BJ (cell line): ENCODE measurements around the gene SELENOS. TPM values are rescaled to one million over a fixed set of nuclear protein-coding genes. Genes with fewer than 3 reads are reported as not detected.

Experiments used
- CTCF ChIA-PET: fragments of 350-600 bp; formaldehyde crosslinking; extraction: SDS; loops from one replicate; lab custom pipeline; 2021; ENCODE audit warnings: antibody characterized with exemption, inconsistent platforms; lab: Yijun Ruan, JAX
- POLR2A ChIA-PET: fragments of 300-600 bp; sonication (Branson Sonifier 250); formaldehyde crosslinking; extraction: SDS; loops from one replicate; lab custom pipeline; 2021; ENCODE audit warnings: antibody characterized with exemption; lab: Charles Lee
- DNase-seq: peaks from one replicate; pipeline ENCODE4 v3.0.0-alpha.2; 2011; ENCODE audit warnings: low read depth
- H3K27me3 ChIP-seq: 2 replicates; pipeline ENCODE4 v1.6.0; 2011; ENCODE audit warnings: low read length; ENCODE audit not compliant: control insufficient read depth, insufficient read depth
- H3K36me3 ChIP-seq: 2 replicates; pipeline ENCODE4 v1.5.1; 2011; ENCODE audit warnings: low read length; ENCODE audit not compliant: control insufficient read depth, insufficient read depth
- H3K4me3 ChIP-seq: 2 replicates; pipeline ENCODE4 v1.5.1; 2011; ENCODE audit warnings: low read depth, mild to moderate bottlenecking, control low read depth, low read length
- CTCF ChIP-seq: IDR thresholded peaks from 2 replicates; pipeline ENCODE4 v1.5.1; 2011; ENCODE audit warnings: low read depth, mild to moderate bottlenecking, control low read depth, inconsistent platforms, low read length, moderate library complexity; ENCODE audit not compliant: insufficient read depth
- polyA plus RNA-seq: library from polyadenylated mRNA; depleted of rRNA; stranded (reverse); fragments of >200 nt; gene quantifications from 2 replicates; pipeline ENCODE4 v1.2.3, GENCODE V29; 2011

The SELENOS gene
- polyA plus RNA-seq, 1 experiment = 71.2 TPM

DNA sequence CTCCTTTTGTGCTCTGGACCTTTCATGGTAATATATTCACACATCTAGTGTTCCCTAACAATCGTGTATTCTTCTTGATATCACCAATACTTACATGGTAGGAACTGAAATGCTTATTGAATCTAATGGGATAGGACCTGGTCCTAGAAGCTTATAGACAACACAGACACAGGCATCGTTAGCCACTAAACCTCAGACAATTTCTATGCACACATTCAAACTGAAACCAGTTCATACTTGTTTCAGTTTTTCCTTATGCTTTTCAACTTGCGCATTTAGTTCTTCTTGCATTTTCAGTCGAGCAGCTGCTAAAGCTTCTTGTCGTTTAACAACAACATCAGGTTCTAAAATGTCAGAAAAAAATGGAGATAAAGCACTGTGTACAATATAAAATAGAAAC lies 2.3 kb downstream of the SELENOS start:
- Histone ChIP-seq H3K36me3 (peaks cover 23% of the 10 kb centered on the region), H3K4me3 (no peak overlapping the region), H3K27me3 (no peaks in the 10 kb centered on the region)
- ChIA-PET POLR2A (no interaction called here), CTCF (interaction anchor here (1.1 to 1.2 kb wide), 2 partner anchors 8 to 14 kb away, joined by 3 read pairs; no protein-coding TSS in a partner anchor)
- no peak for TF ChIP-seq CTCF
- no peak for DNase-seq

GRCh38 chr15:101273534-101273933 lies 3.8 kb downstream of the SELENOS start:
- Histone ChIP-seq H3K4me3 (no peak overlapping the region), H3K36me3 (peaks cover 27% of the 10 kb centered on the region), H3K27me3 (no peaks in the 10 kb centered on the region)
- ChIA-PET POLR2A (no interaction called here), CTCF (interaction anchor here (1.0 to 1.5 kb wide), 4 partner anchors 15 to 369 kb away, joined by 3 to 8 read pairs (median 4); no protein-coding TSS in a partner anchor)
- no peak for DNase-seq
- no peak for TF ChIP-seq CTCF

GRCh38 chr15:101272584-101272983 lies 4.7 kb downstream of the SELENOS start:
- Histone ChIP-seq H3K27me3 (no peaks in the 10 kb centered on the region), H3K36me3 (peaks cover 27% of the 10 kb centered on the region), H3K4me3 (no peak overlapping the region)
- ChIA-PET CTCF (interaction anchor here (0.6 to 1.5 kb wide), 2 partner anchors 17 to 381 kb away, joined by 3 to 8 read pairs; no protein-coding TSS in a partner anchor), POLR2A (no interaction called here)
- no peak for DNase-seq
- TF ChIP-seq CTCF = no peak

DNA sequence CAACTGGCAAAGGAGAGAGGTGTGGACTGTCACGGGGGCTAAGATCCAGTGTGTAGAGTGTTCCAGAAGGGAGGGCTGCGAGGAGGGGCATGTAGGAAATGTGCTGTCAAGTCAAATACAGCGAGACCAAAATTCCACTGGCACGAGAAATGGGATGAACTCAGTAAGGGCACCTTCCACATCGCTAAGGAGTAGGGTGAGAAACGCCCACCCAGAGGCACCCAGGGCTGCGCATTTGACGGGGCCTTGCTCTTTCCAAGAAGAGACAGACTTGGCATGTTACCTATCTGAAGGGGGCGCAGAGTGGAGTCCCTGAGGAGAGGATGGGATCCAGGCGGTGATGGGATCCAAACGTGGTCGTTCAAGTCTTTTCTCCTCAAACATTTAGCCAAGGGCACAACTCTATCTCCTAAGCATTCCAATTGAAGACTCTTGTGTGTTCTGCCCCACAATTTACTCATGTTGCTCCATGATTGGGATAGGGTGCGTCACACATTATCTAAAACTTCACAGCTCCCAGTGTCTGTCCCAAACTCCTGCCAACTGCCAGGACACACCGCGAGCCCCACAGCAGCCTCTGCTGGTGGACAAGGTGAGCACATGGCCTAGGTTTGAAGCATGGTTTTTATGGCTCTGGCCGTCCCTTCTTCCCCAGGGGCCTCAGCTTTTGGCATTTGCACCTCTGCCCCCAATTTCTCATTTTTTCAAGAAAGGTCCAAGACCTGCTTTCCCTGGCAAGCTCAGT lies 7.6 kb downstream of the SELENOS start:
- Histone ChIP-seq H3K27me3 (no peaks in the 10 kb centered on the region), H3K36me3 (peaks cover 27% of the 10 kb centered on the region), H3K4me3 (no peak overlapping the region)
- TF ChIP-seq CTCF = peak; percentile 43
- CTCF ChIA-PET = interaction anchor here (0.9 to 1.4 kb wide), 3 partner anchors 16 to 254 kb away, joined by 3 to 5 read pairs (median 4); no protein-coding TSS in a partner anchor
- POLR2A ChIA-PET = no interaction called here
- DNase-seq = no peak

DNA sequence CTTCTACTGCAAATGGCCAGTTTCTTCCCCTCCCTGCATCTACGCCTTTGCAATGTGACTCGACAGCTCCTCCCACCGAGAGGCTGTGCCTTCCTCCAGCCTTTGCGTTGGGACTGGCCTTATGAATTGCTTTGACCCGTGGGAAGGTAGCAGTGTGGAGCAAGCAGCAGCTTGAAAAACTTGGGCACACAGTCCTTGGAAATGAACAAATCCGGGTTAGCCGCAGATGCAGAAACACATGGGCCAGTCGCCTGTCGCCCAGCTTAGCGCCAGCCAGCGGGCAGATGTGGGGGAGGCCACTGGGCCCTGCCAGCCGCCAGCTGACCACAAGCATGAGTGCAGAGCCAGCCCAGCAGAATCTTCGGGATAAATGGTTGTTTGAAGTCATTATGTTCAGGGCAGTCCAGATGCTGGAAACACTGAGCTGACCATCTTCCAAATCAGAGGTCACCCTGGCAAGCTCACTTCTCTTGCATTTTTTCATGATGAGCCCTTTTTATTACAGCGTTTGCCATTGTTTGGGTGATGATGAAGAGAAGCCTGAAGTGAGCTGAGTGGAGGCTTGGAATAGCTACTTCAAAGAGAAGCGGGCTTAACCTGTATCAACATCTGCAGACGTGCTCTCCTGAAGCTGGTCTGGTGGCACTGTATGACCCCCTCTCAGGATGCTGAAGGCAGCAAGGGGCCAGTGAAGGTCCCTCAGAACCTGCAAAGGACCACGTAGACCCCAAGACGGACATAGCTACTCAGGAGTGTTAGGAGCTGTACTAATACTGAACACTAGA lies 9.8 kb downstream of the SELENOS start:
- DNase-seq = peak; percentile 69
- Histone ChIP-seq H3K27me3 (no peaks in the 10 kb centered on the region), H3K36me3 (peaks cover 16% of the 10 kb centered on the region), H3K4me3 (no peak overlapping the region)
- CTCF ChIA-PET = interaction anchor here (0.7 to 2.5 kb wide), 10 partner anchors 9 to 350 kb away, joined by 3 to 11 read pairs (median 6); partner anchors contain the start of gene CHSY1
- no peak for TF ChIP-seq CTCF
- POLR2A ChIA-PET = interaction anchor here (0.6 to 0.9 kb wide), 2 partner anchors 9 to 198 kb away, joined by 3 read pairs; no protein-coding TSS in a partner anchor
